GM12878 (cell line): ENCODE data around the gene BBS2.

Source experiments
- CBX3 ChIP-seq: fragments of 200-600 bp; sonication (generic); IDR thresholded peaks from 2 replicates; pipeline ENCODE4 v1.6.1; 2016; ENCODE audit warnings: low read depth, borderline replicate concordance
- CHD2 ChIP-seq: IDR thresholded peaks from 2 replicates; pipeline ENCODE4 v1.6.1; 2011; ENCODE audit warnings: low read depth, low read length, improper control_type of control experiment, borderline replicate concordance
- CREB1 ChIP-seq: IDR thresholded peaks from 2 replicates; pipeline ENCODE4 v1.6.1; 2012; ENCODE audit warnings: low read depth, mild to moderate bottlenecking, inconsistent platforms
- JUNB ChIP-seq: IDR thresholded peaks from 2 replicates; pipeline ENCODE4 v1.6.1; 2016; ENCODE audit warnings: antibody characterized with exemption, mild to moderate bottlenecking
- JUND ChIP-seq: IDR thresholded peaks from 2 replicates; pipeline ENCODE4 v1.6.1; 2012; ENCODE audit warnings: low read depth, mild to moderate bottlenecking, low read length, improper control_type of control experiment, moderate library complexity
- POLR2A ChIP-seq: IDR thresholded peaks from 2 replicates; pipeline ENCODE4 v1.6.1; 2011; ENCODE audit warnings: low read depth, mild to moderate bottlenecking, low read length
- POLR2AphosphoS2 ChIP-seq: IDR thresholded peaks from 2 replicates; pipeline ENCODE4 v1.6.1; 2011; ENCODE audit warnings: low read depth, mild to moderate bottlenecking, low read length, improper control_type of control experiment, moderate library complexity
- POLR2AphosphoS5 ChIP-seq: IDR thresholded peaks from 2 replicates; pipeline ENCODE4 v1.6.1; 2011; ENCODE audit warnings: mild to moderate bottlenecking, low read length, inconsistent platforms
- SP1 ChIP-seq: IDR thresholded peaks from one replicate; pipeline ENCODE4 v1.6.1; 2011; ENCODE audit warnings: low read depth, low read length
- TAF1 ChIP-seq: IDR thresholded peaks from 2 replicates; pipeline ENCODE4 v1.6.1; 2011; ENCODE audit warnings: mild to moderate bottlenecking, low read depth, low read length, borderline replicate concordance
- TF ChIP-seq, protein P1 (sequence below): fragments of 450-650 bp; formaldehyde crosslinking; IDR thresholded peaks from 2 replicates; pipeline ENCODE4 v1.4.0; 2022; ENCODE audit warnings: mild to moderate bottlenecking, moderate library complexity
- TF ChIP-seq, protein P2 (sequence below), 3 experiments: IDR thresholded peaks in 2 of 3; conservative IDR thresholded peaks in 1 of 3; 2 replicates each; pipeline ENCODE4 v1.5.1; 2011; ENCODE audit warnings: low read depth in 3 of 3, low read length in 3 of 3, mild to moderate bottlenecking in 3 of 3, control low read depth in 2 of 3, moderate library complexity in 2 of 3, inconsistent platforms in 1 of 3, mixed read lengths in 1 of 3; ENCODE audit not compliant: control insufficient read depth in 2 of 3, insufficient read depth in 1 of 3; ENCODE audit errors: extremely low read depth in 1 of 3
- TF ChIP-seq, protein P3 (sequence below): IDR thresholded peaks from 2 replicates; pipeline ENCODE4 v1.6.1; 2012; ENCODE audit warnings: low read depth, low read length, improper control_type of control experiment
- TF ChIP-seq, protein P4 (sequence below): IDR thresholded peaks from 2 replicates; pipeline ENCODE4 v1.6.1; 2012; ENCODE audit warnings: low read depth, low read length, improper control_type of control experiment

DNA sequence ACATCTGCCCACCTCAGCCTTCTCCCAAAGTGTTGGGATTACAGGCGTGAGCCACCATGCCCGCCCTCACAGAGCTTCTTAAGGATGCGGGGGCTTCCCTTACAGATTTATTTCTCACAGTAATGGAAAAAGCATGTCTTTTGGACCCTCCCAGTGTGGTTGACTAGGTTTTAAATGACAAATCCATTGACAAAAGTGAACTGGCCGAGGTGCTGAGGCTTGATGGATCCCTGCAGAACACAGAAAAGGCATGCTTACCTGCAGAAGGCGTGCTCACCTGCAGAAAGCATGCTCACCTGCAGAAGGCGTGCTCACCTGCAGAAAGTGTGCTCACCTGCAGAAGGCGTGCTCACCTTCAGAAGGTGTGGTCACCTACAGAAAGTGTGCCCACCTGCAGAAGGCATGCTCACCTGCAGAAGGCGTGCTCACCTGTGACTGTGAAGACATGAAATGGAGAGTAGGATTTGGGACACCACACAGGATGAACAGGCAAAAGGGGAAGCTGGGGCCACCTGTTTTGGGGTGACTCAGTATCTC is 15.1 kb upstream of the BBS2 start:
- TF ChIP-seq JUNB, result no peak
- TF ChIP-seq, protein P1, sequence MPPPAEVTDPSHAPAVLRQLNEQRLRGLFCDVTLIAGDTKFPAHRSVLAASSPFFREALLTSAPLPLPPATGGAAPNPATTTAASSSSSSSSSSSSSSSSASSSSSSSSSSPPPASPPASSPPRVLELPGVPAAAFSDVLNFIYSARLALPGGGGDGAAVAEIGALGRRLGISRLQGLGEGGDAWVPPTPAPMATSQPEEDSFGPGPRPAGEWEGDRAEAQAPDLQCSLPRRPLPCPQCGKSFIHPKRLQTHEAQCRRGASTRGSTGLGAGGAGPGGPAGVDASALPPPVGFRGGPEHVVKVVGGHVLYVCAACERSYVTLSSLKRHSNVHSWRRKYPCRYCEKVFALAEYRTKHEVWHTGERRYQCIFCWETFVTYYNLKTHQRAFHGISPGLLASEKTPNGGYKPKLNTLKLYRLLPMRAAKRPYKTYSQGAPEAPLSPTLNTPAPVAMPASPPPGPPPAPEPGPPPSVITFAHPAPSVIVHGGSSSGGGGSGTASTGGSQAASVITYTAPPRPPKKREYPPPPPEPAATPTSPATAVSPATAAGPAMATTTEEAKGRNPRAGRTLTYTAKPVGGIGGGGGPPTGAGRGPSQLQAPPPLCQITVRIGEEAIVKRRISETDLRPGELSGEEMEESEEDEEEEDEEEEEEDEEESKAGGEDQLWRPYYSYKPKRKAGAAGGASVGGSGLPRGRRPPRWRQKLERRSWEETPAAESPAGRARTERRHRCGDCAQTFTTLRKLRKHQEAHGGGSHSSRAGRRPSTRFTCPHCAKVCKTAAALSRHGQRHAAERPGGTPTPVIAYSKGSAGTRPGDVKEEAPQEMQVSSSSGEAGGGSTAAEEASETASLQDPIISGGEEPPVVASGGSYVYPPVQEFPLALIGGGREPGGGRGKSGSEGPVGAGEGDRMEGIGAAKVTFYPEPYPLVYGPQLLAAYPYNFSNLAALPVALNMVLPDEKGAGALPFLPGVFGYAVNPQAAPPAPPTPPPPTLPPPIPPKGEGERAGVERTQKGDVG, result no peak
- TF ChIP-seq CREB1, result no peak
- TF ChIP-seq TAF1, result no peak
- no peak for TF ChIP-seq SP1
- TF ChIP-seq, protein P2, sequence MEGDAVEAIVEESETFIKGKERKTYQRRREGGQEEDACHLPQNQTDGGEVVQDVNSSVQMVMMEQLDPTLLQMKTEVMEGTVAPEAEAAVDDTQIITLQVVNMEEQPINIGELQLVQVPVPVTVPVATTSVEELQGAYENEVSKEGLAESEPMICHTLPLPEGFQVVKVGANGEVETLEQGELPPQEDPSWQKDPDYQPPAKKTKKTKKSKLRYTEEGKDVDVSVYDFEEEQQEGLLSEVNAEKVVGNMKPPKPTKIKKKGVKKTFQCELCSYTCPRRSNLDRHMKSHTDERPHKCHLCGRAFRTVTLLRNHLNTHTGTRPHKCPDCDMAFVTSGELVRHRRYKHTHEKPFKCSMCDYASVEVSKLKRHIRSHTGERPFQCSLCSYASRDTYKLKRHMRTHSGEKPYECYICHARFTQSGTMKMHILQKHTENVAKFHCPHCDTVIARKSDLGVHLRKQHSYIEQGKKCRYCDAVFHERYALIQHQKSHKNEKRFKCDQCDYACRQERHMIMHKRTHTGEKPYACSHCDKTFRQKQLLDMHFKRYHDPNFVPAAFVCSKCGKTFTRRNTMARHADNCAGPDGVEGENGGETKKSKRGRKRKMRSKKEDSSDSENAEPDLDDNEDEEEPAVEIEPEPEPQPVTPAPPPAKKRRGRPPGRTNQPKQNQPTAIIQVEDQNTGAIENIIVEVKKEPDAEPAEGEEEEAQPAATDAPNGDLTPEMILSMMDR (IDR thresholded peaks at IDR 0.05 in 2 of 3, conservative IDR thresholded peaks at IDR 0.05 in 1 of 3; ENCODE audit: control insufficient read depth in 2 of 3, extremely low read depth in 1 of 3, insufficient read depth in 1 of 3, low read depth in 3 of 3, low read length in 3 of 3), result no peak
- no peak for TF ChIP-seq JUND
- TF ChIP-seq, protein P3, sequence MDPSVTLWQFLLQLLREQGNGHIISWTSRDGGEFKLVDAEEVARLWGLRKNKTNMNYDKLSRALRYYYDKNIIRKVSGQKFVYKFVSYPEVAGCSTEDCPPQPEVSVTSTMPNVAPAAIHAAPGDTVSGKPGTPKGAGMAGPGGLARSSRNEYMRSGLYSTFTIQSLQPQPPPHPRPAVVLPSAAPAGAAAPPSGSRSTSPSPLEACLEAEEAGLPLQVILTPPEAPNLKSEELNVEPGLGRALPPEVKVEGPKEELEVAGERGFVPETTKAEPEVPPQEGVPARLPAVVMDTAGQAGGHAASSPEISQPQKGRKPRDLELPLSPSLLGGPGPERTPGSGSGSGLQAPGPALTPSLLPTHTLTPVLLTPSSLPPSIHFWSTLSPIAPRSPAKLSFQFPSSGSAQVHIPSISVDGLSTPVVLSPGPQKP, result no peak
- TF ChIP-seq, protein P4, sequence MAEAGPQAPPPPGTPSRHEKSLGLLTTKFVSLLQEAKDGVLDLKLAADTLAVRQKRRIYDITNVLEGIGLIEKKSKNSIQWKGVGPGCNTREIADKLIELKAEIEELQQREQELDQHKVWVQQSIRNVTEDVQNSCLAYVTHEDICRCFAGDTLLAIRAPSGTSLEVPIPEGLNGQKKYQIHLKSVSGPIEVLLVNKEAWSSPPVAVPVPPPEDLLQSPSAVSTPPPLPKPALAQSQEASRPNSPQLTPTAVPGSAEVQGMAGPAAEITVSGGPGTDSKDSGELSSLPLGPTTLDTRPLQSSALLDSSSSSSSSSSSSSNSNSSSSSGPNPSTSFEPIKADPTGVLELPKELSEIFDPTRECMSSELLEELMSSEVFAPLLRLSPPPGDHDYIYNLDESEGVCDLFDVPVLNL, result no peak
- TF ChIP-seq POLR2AphosphoS2, result no peak
- no peak for TF ChIP-seq CHD2
- no peak for TF ChIP-seq POLR2AphosphoS5
- no peak for TF ChIP-seq CBX3
- TF ChIP-seq POLR2A, result no peak
